ENCODE data around the gene NAPA.

The NAPA gene

DNA sequence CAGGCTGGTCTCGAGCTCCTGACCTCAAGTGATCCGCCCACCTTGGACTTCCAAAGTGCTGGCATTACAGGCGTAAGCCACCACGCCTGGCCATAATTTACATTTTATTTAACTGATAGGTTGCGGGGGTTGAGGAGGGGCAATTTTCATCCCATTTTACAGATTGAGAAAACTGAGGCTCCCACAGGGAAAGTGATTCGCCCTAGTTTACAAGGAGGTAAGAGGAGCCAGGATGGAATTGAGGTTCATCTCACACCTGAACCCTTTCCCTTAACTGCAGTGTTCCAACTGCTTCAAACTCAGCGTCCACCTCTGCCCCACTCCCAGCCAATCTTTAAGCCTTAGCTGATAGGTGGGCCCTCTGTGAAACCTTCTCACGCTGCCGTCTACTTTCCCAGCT is 4.0 kb upstream of the NAPA start:
- DNase-seq (ENCODE audit: low spot score): no peak
- in situ Hi-C loops (cut with MboI; ENCODE audit: low sequenced_read_pairs, unreplicated experiment): no loop called here
- TF ChIP-seq, protein P1, sequence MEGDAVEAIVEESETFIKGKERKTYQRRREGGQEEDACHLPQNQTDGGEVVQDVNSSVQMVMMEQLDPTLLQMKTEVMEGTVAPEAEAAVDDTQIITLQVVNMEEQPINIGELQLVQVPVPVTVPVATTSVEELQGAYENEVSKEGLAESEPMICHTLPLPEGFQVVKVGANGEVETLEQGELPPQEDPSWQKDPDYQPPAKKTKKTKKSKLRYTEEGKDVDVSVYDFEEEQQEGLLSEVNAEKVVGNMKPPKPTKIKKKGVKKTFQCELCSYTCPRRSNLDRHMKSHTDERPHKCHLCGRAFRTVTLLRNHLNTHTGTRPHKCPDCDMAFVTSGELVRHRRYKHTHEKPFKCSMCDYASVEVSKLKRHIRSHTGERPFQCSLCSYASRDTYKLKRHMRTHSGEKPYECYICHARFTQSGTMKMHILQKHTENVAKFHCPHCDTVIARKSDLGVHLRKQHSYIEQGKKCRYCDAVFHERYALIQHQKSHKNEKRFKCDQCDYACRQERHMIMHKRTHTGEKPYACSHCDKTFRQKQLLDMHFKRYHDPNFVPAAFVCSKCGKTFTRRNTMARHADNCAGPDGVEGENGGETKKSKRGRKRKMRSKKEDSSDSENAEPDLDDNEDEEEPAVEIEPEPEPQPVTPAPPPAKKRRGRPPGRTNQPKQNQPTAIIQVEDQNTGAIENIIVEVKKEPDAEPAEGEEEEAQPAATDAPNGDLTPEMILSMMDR (IDR thresholded peaks at IDR 0.05; ENCODE audit: borderline replicate concordance, control extremely low read depth, extremely low read depth, insufficient read depth, missing control alignments): no peak

DNA sequence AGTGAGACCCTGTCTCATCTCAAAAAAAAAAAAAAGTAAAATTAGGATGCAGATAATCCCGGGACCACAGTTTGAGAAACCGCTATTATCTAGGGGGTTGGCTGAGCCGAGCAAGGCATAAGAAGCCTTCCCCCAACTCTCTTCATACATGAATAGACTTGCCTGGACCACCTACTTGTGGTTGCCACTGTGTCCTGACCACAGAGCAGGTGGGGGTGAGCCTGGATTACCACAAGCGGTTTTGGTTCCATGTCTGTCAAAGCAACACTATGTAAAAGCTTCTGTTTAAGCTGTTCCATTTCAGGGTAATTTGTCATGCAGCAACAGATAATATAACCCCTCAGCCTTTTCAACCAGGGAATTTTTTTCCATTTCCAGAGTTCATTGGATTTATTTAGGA is 3.3 kb upstream of the NAPA start:
- TF ChIP-seq, protein P1 (IDR thresholded peaks at IDR 0.05; ENCODE audit: borderline replicate concordance, control extremely low read depth, extremely low read depth, insufficient read depth, missing control alignments): no peak
- in situ Hi-C loops (cut with MboI; ENCODE audit: low sequenced_read_pairs, unreplicated experiment): no loop called here

DNA sequence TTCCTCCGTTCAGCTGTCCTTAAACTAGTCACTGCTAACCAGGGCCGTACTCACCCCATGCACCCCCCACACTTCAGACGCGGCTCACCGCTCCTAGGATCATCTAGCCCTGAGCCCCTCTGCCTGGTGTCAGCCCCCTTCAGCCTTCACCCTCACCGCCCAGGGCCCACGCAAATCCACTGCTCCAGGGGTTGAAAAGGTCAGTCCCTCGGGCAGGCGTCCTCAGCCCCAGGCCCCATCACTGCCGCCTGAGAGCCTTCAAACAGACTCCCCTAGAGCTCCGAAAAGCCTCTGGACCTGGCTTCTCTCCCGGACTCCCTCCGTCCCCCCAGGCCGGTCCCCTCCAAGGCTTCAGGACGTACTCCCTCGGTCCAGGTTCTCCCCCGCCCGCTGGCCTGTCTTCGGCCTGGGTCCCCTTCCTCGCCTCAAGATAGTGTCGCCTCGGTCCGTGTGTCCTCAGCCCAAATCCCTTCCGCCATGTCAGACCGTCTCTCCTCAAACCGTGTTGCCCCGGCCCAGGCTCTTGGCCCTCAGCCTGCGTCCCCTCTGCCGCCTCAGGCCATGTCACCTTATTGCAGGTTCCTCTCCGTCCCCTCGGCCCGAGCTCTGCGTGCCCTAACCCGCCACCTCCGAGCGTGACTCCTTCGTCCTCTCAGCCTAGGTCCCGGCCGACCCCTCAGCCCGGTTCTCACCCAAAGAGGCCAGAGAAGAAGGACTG is 553 bp downstream of the NAPA start:
- TF ChIP-seq, protein P1 (IDR thresholded peaks at IDR 0.05; ENCODE audit: borderline replicate concordance, control extremely low read depth, extremely low read depth, insufficient read depth, missing control alignments): no peak
- in situ Hi-C loops (cut with MboI; ENCODE audit: low sequenced_read_pairs, unreplicated experiment): no loop called here
- no peak for DNase-seq (ENCODE audit: low spot score)

More for the DNA sequence above, 3.3 kb upstream of the NAPA start:
- peak; percentile 78 for DNase-seq (ENCODE audit: low spot score)

DNA sequence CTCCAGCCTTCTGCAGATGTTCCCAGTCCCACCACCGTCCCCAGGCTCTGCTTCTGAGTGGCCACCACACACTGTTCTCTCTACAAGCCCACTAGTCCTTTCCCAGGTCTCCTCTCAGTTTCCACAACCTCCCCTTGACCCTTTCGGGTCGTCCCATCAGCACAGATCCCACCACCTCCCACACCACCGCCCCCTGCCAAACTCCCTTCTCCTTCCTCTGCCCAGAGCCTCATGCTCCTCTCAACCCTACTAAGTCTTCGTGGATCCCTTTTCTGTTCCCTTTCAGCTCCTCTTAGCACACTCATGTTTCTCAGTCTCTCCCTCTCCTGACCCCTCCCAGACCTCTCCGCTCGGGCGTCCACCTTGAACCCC is 1.9 kb downstream of the NAPA start:
- TF ChIP-seq, protein P1 (IDR thresholded peaks at IDR 0.05; ENCODE audit: borderline replicate concordance, control extremely low read depth, extremely low read depth, insufficient read depth, missing control alignments): no peak
- in situ Hi-C loops (cut with MboI; ENCODE audit: low sequenced_read_pairs, unreplicated experiment): no loop called here
- no peak for DNase-seq (ENCODE audit: low spot score)

DNA sequence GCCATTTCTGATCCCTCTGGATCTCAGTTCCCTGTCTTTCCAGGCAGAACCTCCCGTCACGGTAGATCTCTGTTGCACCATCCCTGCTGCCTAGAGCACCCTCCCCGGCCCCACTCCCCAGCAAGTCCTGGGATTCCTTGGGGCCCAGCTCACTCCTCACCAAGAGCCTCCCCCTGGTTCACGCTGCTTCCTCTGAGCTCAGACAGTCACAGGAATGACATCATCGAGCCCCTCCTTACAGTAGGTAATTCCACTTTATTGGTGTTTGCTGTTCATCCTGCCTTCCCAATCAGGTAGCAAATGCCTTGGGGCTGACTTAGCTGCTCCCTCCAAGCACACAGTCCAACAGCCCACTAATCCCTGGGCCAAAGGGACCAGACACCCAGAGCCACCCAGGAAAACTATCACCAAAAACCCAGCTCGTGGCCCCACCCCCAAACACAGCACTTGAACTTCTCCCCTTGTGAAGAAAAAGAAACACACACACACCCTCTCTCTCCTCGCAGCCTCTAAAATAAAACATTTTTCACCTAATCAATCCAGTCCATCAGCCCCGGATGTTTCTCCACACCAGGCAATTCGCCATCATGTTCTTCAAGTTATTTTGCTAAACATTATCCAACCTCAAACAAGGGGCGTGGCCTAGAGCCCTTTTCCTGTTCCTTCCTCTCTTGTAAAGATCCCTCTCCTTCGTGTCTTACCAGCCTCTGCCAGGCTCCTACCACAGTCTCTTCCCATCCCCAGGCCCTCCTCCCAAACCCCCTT is 2.5 kb downstream of the NAPA start:
- in situ Hi-C loops (cut with MboI; ENCODE audit: low sequenced_read_pairs, unreplicated experiment): no loop called here
- TF ChIP-seq, protein P1 (IDR thresholded peaks at IDR 0.05; ENCODE audit: borderline replicate concordance, control extremely low read depth, extremely low read depth, insufficient read depth, missing control alignments): no peak
- no peak for DNase-seq (ENCODE audit: low spot score)

DNA sequence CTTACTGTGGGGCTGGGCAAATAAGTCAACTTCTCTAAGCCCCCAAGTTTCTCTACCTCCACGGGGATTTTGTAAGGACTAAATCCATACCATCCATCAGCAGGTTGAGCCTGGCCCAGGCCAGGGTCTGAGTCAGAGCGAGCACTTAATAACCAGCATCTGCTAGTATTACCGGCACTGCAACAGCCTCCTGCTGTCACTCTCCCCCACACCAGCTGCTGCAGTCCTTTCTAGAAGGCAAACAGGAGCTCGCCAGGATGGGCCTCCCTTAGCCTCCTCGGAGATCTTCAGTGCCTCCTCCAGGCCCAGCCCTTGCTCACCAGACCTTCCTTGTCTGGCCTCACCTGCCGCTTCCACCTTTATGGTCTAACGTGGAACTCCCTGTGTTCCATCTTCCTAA is 3.2 kb downstream of the NAPA start:
- no peak for DNase-seq (ENCODE audit: low spot score)
- TF ChIP-seq, protein P1 (IDR thresholded peaks at IDR 0.05; ENCODE audit: borderline replicate concordance, control extremely low read depth, extremely low read depth, insufficient read depth, missing control alignments): no peak
- in situ Hi-C loops (cut with MboI; ENCODE audit: low sequenced_read_pairs, unreplicated experiment): no loop called here
